ENCODE results near the gene SYNE4. TPM values are rescaled to one million over a fixed set of nuclear protein-coding genes. Genes with fewer than 3 reads are reported as not detected.

Gene SYNE4
- total RNA-seq, 1 experiment from 2014 or later: 1.1 TPM

- Histone ChIP-seq H3K27ac (ENCODE audit: low read length) (no peak overlapping the region), H3K27me3 (ENCODE audit: control insufficient read depth, insufficient read depth, low read length) (no peaks in the 10 kb centered on the region), H3K4me3 (ENCODE audit: low read depth in 2 of 2, low read length in 2 of 2) (no peak overlapping the region), H3K36me3 (ENCODE audit: control insufficient read depth, insufficient read depth, low read length) (no peaks in the 10 kb centered on the region), H3K9me3 (ENCODE audit: control insufficient read depth, insufficient read depth, low read depth, low read length) (no peaks in the 10 kb centered on the region), H3K4me1 (ENCODE audit: control insufficient read depth, insufficient read depth, low read length) (peaks cover 4% of the 10 kb centered on the region)
- intact Hi-C loops (cut with micrococcal nuclease; ENCODE audit: unreplicated experiment) (no loop called here), in situ Hi-C loops (cut with HindIII; ENCODE audit: low pct_unique_long_range_greater_than_20kb, low sequenced_read_pairs) (no loop called here)
- CTCF ChIA-PET: no interaction called here
- ATAC-seq (no peak), DNase-seq (ENCODE audit: low read depth, low spot score) (no peak)
- no TSS peak for BruUV-seq (replicated peaks)
- no peak for TF ChIP-seq SIN3A (IDR thresholded peaks at IDR 0.05; ENCODE audit: borderline replicate concordance, insufficient read depth, low read depth, low read length)
- TF ChIP-seq TCF7L2 (IDR thresholded peaks at IDR 0.05; ENCODE audit: low read depth, low read length): no peak
- TF ChIP-seq, protein P1, sequence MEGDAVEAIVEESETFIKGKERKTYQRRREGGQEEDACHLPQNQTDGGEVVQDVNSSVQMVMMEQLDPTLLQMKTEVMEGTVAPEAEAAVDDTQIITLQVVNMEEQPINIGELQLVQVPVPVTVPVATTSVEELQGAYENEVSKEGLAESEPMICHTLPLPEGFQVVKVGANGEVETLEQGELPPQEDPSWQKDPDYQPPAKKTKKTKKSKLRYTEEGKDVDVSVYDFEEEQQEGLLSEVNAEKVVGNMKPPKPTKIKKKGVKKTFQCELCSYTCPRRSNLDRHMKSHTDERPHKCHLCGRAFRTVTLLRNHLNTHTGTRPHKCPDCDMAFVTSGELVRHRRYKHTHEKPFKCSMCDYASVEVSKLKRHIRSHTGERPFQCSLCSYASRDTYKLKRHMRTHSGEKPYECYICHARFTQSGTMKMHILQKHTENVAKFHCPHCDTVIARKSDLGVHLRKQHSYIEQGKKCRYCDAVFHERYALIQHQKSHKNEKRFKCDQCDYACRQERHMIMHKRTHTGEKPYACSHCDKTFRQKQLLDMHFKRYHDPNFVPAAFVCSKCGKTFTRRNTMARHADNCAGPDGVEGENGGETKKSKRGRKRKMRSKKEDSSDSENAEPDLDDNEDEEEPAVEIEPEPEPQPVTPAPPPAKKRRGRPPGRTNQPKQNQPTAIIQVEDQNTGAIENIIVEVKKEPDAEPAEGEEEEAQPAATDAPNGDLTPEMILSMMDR (IDR thresholded peaks at IDR 0.05): no peak
- TF ChIP-seq POLR2AphosphoS5 (IDR thresholded peaks at IDR 0.05; ENCODE audit: low read depth, low read length): no peak
- no peak for TF ChIP-seq REST (IDR thresholded peaks at IDR 0.05; ENCODE audit: insufficient read depth in 1 of 2, low read depth in 2 of 2, low read length in 1 of 2)
- POLR2A ChIA-PET: no interaction called here
Measured at GRCh38 chr19:35990156-35990555, 18.5 kb downstream of the SYNE4 start.

GRCh38 chr19:35988824-35989223 lies 19.8 kb downstream of the SYNE4 start:
- ATAC-seq: no peak
- TF ChIP-seq SIN3A (IDR thresholded peaks at IDR 0.05; ENCODE audit: borderline replicate concordance, insufficient read depth, low read depth, low read length) (no peak), POLR2AphosphoS5 (IDR thresholded peaks at IDR 0.05; ENCODE audit: low read depth, low read length) (no peak), REST (IDR thresholded peaks at IDR 0.05; ENCODE audit: insufficient read depth in 1 of 2, low read depth in 2 of 2, low read length in 1 of 2) (no peak), TCF7L2 (IDR thresholded peaks at IDR 0.05; ENCODE audit: low read depth, low read length) (no peak)
- TF ChIP-seq, protein P1 (IDR thresholded peaks at IDR 0.05): no peak
- H3K4me1 ChIP-seq (ENCODE audit: control insufficient read depth, insufficient read depth, low read length): no peaks in the 10 kb centered on the region
- no peak overlapping the region for H3K27ac ChIP-seq (ENCODE audit: low read length)
- H3K36me3 ChIP-seq (ENCODE audit: control insufficient read depth, insufficient read depth, low read length): no peaks in the 10 kb centered on the region
- BruUV-seq (replicated peaks): no TSS peak
- no peaks in the 10 kb centered on the region for H3K27me3 ChIP-seq (ENCODE audit: control insufficient read depth, insufficient read depth, low read length)
- H3K9me3 ChIP-seq (ENCODE audit: control insufficient read depth, insufficient read depth, low read depth, low read length): no peaks in the 10 kb centered on the region
- in situ Hi-C loops (cut with HindIII; ENCODE audit: low pct_unique_long_range_greater_than_20kb, low sequenced_read_pairs): no loop called here
- POLR2A ChIA-PET: no interaction called here
- intact Hi-C loops (cut with micrococcal nuclease; ENCODE audit: unreplicated experiment): no loop called here
- CTCF ChIA-PET: no interaction called here
- no peak for DNase-seq (ENCODE audit: low read depth, low spot score)
- no peak overlapping the region for H3K4me3 ChIP-seq (ENCODE audit: low read depth in 2 of 2, low read length in 2 of 2)

All from Panc1 (cell line).